ENCODE measurements around the gene EFNA2.

DNA sequence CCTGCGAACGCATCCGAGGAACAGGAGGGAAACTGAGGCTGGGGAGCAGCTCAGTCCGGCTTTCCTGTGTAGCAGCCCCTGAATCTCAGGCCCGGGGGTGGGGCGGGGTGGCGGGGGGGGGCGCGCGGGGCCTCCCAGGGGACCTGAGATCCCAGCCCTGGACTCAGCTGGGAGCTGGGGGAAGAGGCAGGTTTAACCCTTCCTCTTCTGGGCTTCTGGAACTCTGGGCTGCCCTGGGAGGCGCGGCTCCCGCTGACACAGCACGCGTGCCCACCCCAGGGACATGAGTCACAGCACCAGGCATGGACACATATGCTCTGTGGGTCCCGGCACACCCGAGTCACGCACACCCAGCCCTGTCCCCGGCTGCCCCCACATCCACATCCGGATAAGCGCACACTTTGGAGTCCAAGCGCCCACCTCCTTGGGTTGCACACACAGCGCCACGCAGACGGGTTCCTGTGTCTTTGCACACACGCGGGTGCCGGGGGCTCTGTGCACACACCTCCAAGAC is 20.0 kb upstream of the EFNA2 start:
- TF ChIP-seq, protein P1, sequence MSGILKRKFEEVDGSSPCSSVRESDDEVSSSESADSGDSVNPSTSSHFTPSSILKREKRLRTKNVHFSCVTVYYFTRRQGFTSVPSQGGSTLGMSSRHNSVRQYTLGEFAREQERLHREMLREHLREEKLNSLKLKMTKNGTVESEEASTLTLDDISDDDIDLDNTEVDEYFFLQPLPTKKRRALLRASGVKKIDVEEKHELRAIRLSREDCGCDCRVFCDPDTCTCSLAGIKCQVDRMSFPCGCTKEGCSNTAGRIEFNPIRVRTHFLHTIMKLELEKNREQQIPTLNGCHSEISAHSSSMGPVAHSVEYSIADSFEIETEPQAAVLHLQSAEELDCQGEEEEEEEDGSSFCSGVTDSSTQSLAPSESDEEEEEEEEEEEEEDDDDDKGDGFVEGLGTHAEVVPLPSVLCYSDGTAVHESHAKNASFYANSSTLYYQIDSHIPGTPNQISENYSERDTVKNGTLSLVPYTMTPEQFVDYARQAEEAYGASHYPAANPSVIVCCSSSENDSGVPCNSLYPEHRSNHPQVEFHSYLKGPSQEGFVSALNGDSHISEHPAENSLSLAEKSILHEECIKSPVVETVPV (CRISPR knock-in tag; IDR thresholded peaks at IDR 0.05) = no peak
- no peak for TF ChIP-seq SNAI2 (CRISPR knock-in tag; IDR thresholded peaks at IDR 0.05)
- TF ChIP-seq ZNF8 (CRISPR knock-in tag; IDR thresholded peaks at IDR 0.05) = no peak
- TF ChIP-seq ESRRG (CRISPR knock-in tag; IDR thresholded peaks at IDR 0.05) = no peak
- TF ChIP-seq TCF4 (CRISPR knock-in tag; IDR thresholded peaks at IDR 0.05; ENCODE audit: borderline replicate concordance) = no peak
- no peak for TF ChIP-seq GLIS3 (CRISPR knock-in tag; IDR thresholded peaks at IDR 0.05)
